ENCODE results near the gene CTU1.

The CTU1 gene

GRCh38 chr19:51107406-51108065, 673 bp downstream of the CTU1 start:
- peak overlapping the region; percentile 90 for H3K27ac Mint-ChIP-seq
- peaks cover 45% of the 10 kb centered on the region for H3K4me1 Mint-ChIP-seq
- peak overlapping the region; percentile 84 for H3K4me3 Mint-ChIP-seq
- H3K9me3 Mint-ChIP-seq: no peaks in the 10 kb centered on the region
- H3K27me3 Mint-ChIP-seq: no peaks in the 10 kb centered on the region
- peak; percentile 49 for DNase-seq
- H3K36me3 Mint-ChIP-seq: peaks cover 31% of the 10 kb centered on the region
- CTCF ChIA-PET: interaction anchor here (0.7 to 0.9 kb wide), 2 partner anchors 11 to 49 kb away, joined by 3 read pairs; no protein-coding TSS in a partner anchor

GRCh38 chr19:51103926-51104341, 4.3 kb downstream of the CTU1 start:
- peaks cover 43% of the 10 kb centered on the region for H3K36me3 Mint-ChIP-seq
- H3K9me3 Mint-ChIP-seq: no peaks in the 10 kb centered on the region
- no peak overlapping the region for H3K4me3 Mint-ChIP-seq
- H3K4me1 Mint-ChIP-seq: peaks cover 45% of the 10 kb centered on the region
- no peak for DNase-seq
- no peak overlapping the region for H3K27ac Mint-ChIP-seq
- CTCF ChIA-PET: interaction anchor here (1.6 kb wide), 1 partner anchor 7 kb away, joined by 4 read pairs; no protein-coding TSS in a partner anchor
- H3K27me3 Mint-ChIP-seq: no peaks in the 10 kb centered on the region

GRCh38 chr19:51102991-51103390, 5.2 kb downstream of the CTU1 start:
- no peaks in the 10 kb centered on the region for H3K9me3 Mint-ChIP-seq
- CTCF ChIA-PET: no interaction called here
- no peak for DNase-seq
- H3K36me3 Mint-ChIP-seq: peaks cover 43% of the 10 kb centered on the region
- H3K4me3 Mint-ChIP-seq: no peak overlapping the region
- no peaks in the 10 kb centered on the region for H3K27me3 Mint-ChIP-seq
- H3K4me1 Mint-ChIP-seq: peaks cover 39% of the 10 kb centered on the region
- no peak overlapping the region for H3K27ac Mint-ChIP-seq

- CTCF ChIA-PET: interaction anchor here (1.5 kb wide), 1 partner anchor 80 kb away, joined by 3 read pairs; no protein-coding TSS in a partner anchor
- Mint-ChIP-seq H3K27ac (no peak overlapping the region), H3K4me3 (no peak overlapping the region), H3K4me1 (peaks cover 42% of the 10 kb centered on the region), H3K27me3 (no peaks in the 10 kb centered on the region), H3K36me3 (peaks cover 42% of the 10 kb centered on the region), H3K9me3 (no peaks in the 10 kb centered on the region)
- no peak for DNase-seq
These were observed 6.9 kb downstream of the CTU1 start for GRCh38 chr19:51101171-51101865.

GRCh38 chr19:51100601-51101000, 7.6 kb downstream of the CTU1 start:
- DNase-seq: no peak
- Mint-ChIP-seq H3K36me3 (peaks cover 37% of the 10 kb centered on the region), H3K9me3 (no peaks in the 10 kb centered on the region), H3K27ac (no peak overlapping the region), H3K27me3 (no peaks in the 10 kb centered on the region), H3K4me3 (no peak overlapping the region), H3K4me1 (peaks cover 38% of the 10 kb centered on the region)
- CTCF ChIA-PET: interaction anchor here (1.5 kb wide), 1 partner anchor 79 kb away, joined by 3 read pairs; no protein-coding TSS in a partner anchor

- CTCF ChIA-PET: no interaction called here
These were observed 9.2 kb downstream of the CTU1 start for GRCh38 chr19:51099047-51099382.

GRCh38 chr19:51098365-51099046, 9.7 kb downstream of the CTU1 start:
- DNase-seq: peak; percentile 68
- Mint-ChIP-seq H3K27me3 (no peaks in the 10 kb centered on the region), H3K36me3 (peaks cover 29% of the 10 kb centered on the region), H3K27ac (no peak overlapping the region), H3K4me3 (peak overlapping the region; percentile 56), H3K4me1 (peaks cover 29% of the 10 kb centered on the region), H3K9me3 (no peaks in the 10 kb centered on the region)
- CTCF ChIA-PET: no interaction called here

More at GRCh38 chr19:51099047-51099382, 9.2 kb downstream of the CTU1 start:
- H3K27ac Mint-ChIP-seq: peak overlapping the region; percentile 75
- peaks cover 31% of the 10 kb centered on the region for H3K4me1 Mint-ChIP-seq
- peaks cover 29% of the 10 kb centered on the region for H3K36me3 Mint-ChIP-seq
- peak overlapping the region; percentile 56 for H3K4me3 Mint-ChIP-seq
- no peaks in the 10 kb centered on the region for H3K27me3 Mint-ChIP-seq
- DNase-seq: no peak
- H3K9me3 Mint-ChIP-seq: no peaks in the 10 kb centered on the region

GRCh38 chr19:51097796-51098195, 10.4 kb downstream of the CTU1 start:
- H3K4me3 Mint-ChIP-seq: peak overlapping the region; percentile 47
- no peaks in the 10 kb centered on the region for H3K27me3 Mint-ChIP-seq
- no peaks in the 10 kb centered on the region for H3K9me3 Mint-ChIP-seq
- no peak overlapping the region for H3K27ac Mint-ChIP-seq
- no peak for DNase-seq
- CTCF ChIA-PET: interaction anchor here (1.2 kb wide), 1 partner anchor 160 kb away, joined by 3 read pairs; no protein-coding TSS in a partner anchor
- H3K4me1 Mint-ChIP-seq: peaks cover 29% of the 10 kb centered on the region
- peaks cover 27% of the 10 kb centered on the region for H3K36me3 Mint-ChIP-seq

GRCh38 chr19:51097166-51097738, 11.0 kb downstream of the CTU1 start:
- Mint-ChIP-seq H3K4me1 (peaks cover 26% of the 10 kb centered on the region), H3K4me3 (peak overlapping the region; percentile 37), H3K27ac (peak overlapping the region; percentile 47), H3K36me3 (peaks cover 21% of the 10 kb centered on the region), H3K9me3 (no peaks in the 10 kb centered on the region), H3K27me3 (no peaks in the 10 kb centered on the region)
- peak; percentile 76 for DNase-seq
- CTCF ChIA-PET: interaction anchor here (0.7 to 3.8 kb wide), 12 partner anchors 8 to 175 kb away, joined by 3 to 26 read pairs (median 4); partner anchors contain the start of gene CTU1

GRCh38 chr19:51096473-51097165, 11.6 kb downstream of the CTU1 start:
- Mint-ChIP-seq H3K27ac (peak overlapping the region; percentile 47), H3K36me3 (peaks cover 18% of the 10 kb centered on the region), H3K27me3 (no peaks in the 10 kb centered on the region), H3K9me3 (no peaks in the 10 kb centered on the region), H3K4me1 (peaks cover 26% of the 10 kb centered on the region), H3K4me3 (no peak overlapping the region)
- DNase-seq: no peak
- CTCF ChIA-PET: interaction anchor here (0.6 to 3.8 kb wide), 15 partner anchors 8 to 925 kb away, joined by 3 to 26 read pairs (median 4); partner anchors contain the start of gene CTU1

GRCh38 chr19:51094696-51095279, 13.4 kb downstream of the CTU1 start:
- no peaks in the 10 kb centered on the region for H3K9me3 Mint-ChIP-seq

GRCh38 chr19:51093510-51094345, 14.5 kb downstream of the CTU1 start:
- peaks cover 12% of the 10 kb centered on the region for H3K36me3 Mint-ChIP-seq
- CTCF ChIA-PET: interaction anchor here (1.1 to 3.8 kb wide), 2 partner anchors 73 to 147 kb away, joined by 3 to 26 read pairs; no protein-coding TSS in a partner anchor
- no peaks in the 10 kb centered on the region for H3K27me3 Mint-ChIP-seq
- no peak overlapping the region for H3K27ac Mint-ChIP-seq
- no peak for DNase-seq
- H3K4me1 Mint-ChIP-seq: peaks cover 19% of the 10 kb centered on the region
- H3K9me3 Mint-ChIP-seq: no peaks in the 10 kb centered on the region
- no peak overlapping the region for H3K4me3 Mint-ChIP-seq

More at GRCh38 chr19:51094696-51095279, 13.4 kb downstream of the CTU1 start:
- Mint-ChIP-seq H3K27me3 (no peaks in the 10 kb centered on the region), H3K4me3 (no peak overlapping the region), H3K36me3 (peaks cover 18% of the 10 kb centered on the region), H3K4me1 (peaks cover 25% of the 10 kb centered on the region), H3K27ac (no peak overlapping the region)
- DNase-seq: peak; percentile 46
- CTCF ChIA-PET: interaction anchor here (0.6 to 3.8 kb wide), 3 partner anchors 10 to 74 kb away, joined by 3 to 26 read pairs (median 4); no protein-coding TSS in a partner anchor
